H9 (cell line): ENCODE measurements around the gene PPP1R7. TPM values are rescaled to one million over a fixed set of nuclear protein-coding genes. Genes with fewer than 3 reads are reported as not detected.

ENCODE experiments used
- DNase-seq: peaks from one replicate; pipeline ENCODE4 v3.0.0-alpha.2; 2017
- H2AFZ ChIP-seq: one replicate; pipeline ENCODE4 v1.6.1; 2013; ENCODE audit warnings: mild to moderate bottlenecking, low read length, control low read depth, moderate library complexity
- H2AK5ac ChIP-seq: 2 replicates; pipeline ENCODE4 v1.6.1; 2013; ENCODE audit warnings: low read length, control low read depth, mixed read lengths; ENCODE audit not compliant: insufficient read length
- H2BK120ac ChIP-seq: one replicate; pipeline ENCODE4 v1.6.1; 2013; ENCODE audit warnings: low read depth, mild to moderate bottlenecking, low read length, control low read depth, inconsistent platforms; ENCODE audit not compliant: poor library complexity, severe bottlenecking
- H2BK12ac ChIP-seq: 2 replicates; pipeline ENCODE4 v1.6.1; 2013; ENCODE audit warnings: low read length, control low read depth, mixed read lengths, low read depth; ENCODE audit not compliant: insufficient read length
- H2BK15ac ChIP-seq: 2 replicates; pipeline ENCODE4 v1.6.1; 2013; ENCODE audit warnings: low read depth, low read length, control low read depth
- H2BK20ac ChIP-seq: one replicate; pipeline ENCODE4 v1.6.1; 2013; ENCODE audit warnings: low read depth, mild to moderate bottlenecking, low read length, control low read depth, inconsistent platforms; ENCODE audit not compliant: poor library complexity, severe bottlenecking
- H2BK5ac ChIP-seq: 2 replicates; pipeline ENCODE4 v1.6.1; 2013; ENCODE audit warnings: low read length, control low read depth, mixed read lengths; ENCODE audit not compliant: insufficient read length
- H3K14ac ChIP-seq: 2 replicates; pipeline ENCODE4 v1.6.1; 2013; ENCODE audit warnings: low read length, control low read depth; ENCODE audit not compliant: insufficient read depth
- H3K18ac ChIP-seq: 2 replicates; pipeline ENCODE4 v1.6.1; 2013; ENCODE audit warnings: low read depth, mild to moderate bottlenecking, mixed read lengths, low read length, control low read depth; ENCODE audit not compliant: insufficient read length
- H3K23ac ChIP-seq: 2 replicates; pipeline ENCODE4 v1.6.1; 2013; ENCODE audit warnings: low read length, control low read depth, mixed read lengths, low read depth; ENCODE audit not compliant: insufficient read length
- H3K23me2 ChIP-seq: 2 replicates; pipeline ENCODE4 v1.6.1; 2013; ENCODE audit warnings: low read depth, mild to moderate bottlenecking, mixed read lengths, low read length, control low read depth; ENCODE audit not compliant: insufficient read length, poor library complexity, severe bottlenecking
- H3K27ac ChIP-seq: 2 replicates; pipeline ENCODE4 v1.5.1; 2013; ENCODE audit warnings: low read length, control low read depth, mixed read lengths, low read depth; ENCODE audit not compliant: insufficient read length
- H3K27me3 ChIP-seq: 2 replicates; pipeline ENCODE4 v1.6.1; 2013; ENCODE audit warnings: low read length, control low read depth, inconsistent platforms; ENCODE audit not compliant: insufficient read depth
- H3K4ac ChIP-seq: 2 replicates; pipeline ENCODE4 v1.6.1; 2013; ENCODE audit warnings: low read depth, mild to moderate bottlenecking, control low read depth, inconsistent platforms, low read length, moderate library complexity
- H3K4me1 ChIP-seq: 2 replicates; pipeline ENCODE4 v1.6.1; 2013; ENCODE audit warnings: low read length, control low read depth, inconsistent platforms; ENCODE audit not compliant: insufficient read depth
- H3K4me2 ChIP-seq: 2 replicates; pipeline ENCODE4 v1.6.1; 2013; ENCODE audit warnings: low read length, control low read depth, mixed read lengths; ENCODE audit not compliant: insufficient read length, insufficient read depth
- H3K56ac ChIP-seq: 2 replicates; pipeline ENCODE4 v1.6.1; 2013; ENCODE audit warnings: low read depth, mild to moderate bottlenecking, mixed read lengths, low read length, control low read depth; ENCODE audit not compliant: insufficient read length
- H3K79me1 ChIP-seq: 2 replicates; pipeline ENCODE4 v1.6.1; 2013; ENCODE audit warnings: low read depth, mild to moderate bottlenecking, moderate library complexity, low read length, control low read depth, inconsistent platforms; ENCODE audit not compliant: insufficient read depth, poor library complexity, severe bottlenecking
- H3K79me2 ChIP-seq: 2 replicates; pipeline ENCODE4 v1.6.1; 2013; ENCODE audit warnings: low read length, control low read depth, inconsistent platforms; ENCODE audit not compliant: insufficient read depth
- H3K9ac ChIP-seq: 2 replicates; pipeline ENCODE4 v1.6.1; 2013; ENCODE audit warnings: low read length, control low read depth, mixed read lengths; ENCODE audit not compliant: insufficient read length; ENCODE audit errors: extremely low read depth
- H3K9me3 ChIP-seq: one replicate; pipeline ENCODE4 v1.6.1; 2013; ENCODE audit warnings: low read depth, low read length, inconsistent platforms; ENCODE audit not compliant: control insufficient read depth
- H3T11ph ChIP-seq: one replicate; pipeline ENCODE4 v1.6.1; 2013; ENCODE audit warnings: mild to moderate bottlenecking, low read length, control low read depth, inconsistent platforms
- H4K20me1 ChIP-seq: one replicate; pipeline ENCODE4 v1.6.1; 2013; ENCODE audit not compliant: control insufficient read depth, insufficient read length, insufficient read depth
- H4K5ac ChIP-seq: 2 replicates; pipeline ENCODE4 v1.6.1; 2013; ENCODE audit warnings: low read depth, mild to moderate bottlenecking, mixed read lengths, low read length, control low read depth; ENCODE audit not compliant: insufficient read length
- H4K8ac ChIP-seq: replicated peaks from 2 replicates; pipeline ENCODE4 v1.6.1; 2013; ENCODE audit warnings: low read length, control low read depth, mixed read lengths, low read depth; ENCODE audit not compliant: insufficient read length
- H4K91ac ChIP-seq: 2 replicates; pipeline ENCODE4 v1.6.1; 2013; ENCODE audit warnings: low read depth, mild to moderate bottlenecking, moderate library complexity, mixed read lengths, low read length, control low read depth; ENCODE audit not compliant: insufficient read length
- H3K27ac Mint-ChIP-seq, 3 experiments: 2 replicates in 2 of 3; 3 replicates in 1 of 3; pipeline ENCODE4 v1.8.0; 2020 to 2021; ENCODE audit warnings: mixed read lengths in 3 of 3, mild to moderate bottlenecking in 1 of 3, moderate library complexity in 1 of 3
- H3K27me3 Mint-ChIP-seq: 2 replicates; pipeline ENCODE4 v1.8.0; 2021; ENCODE audit warnings: low read depth, mild to moderate bottlenecking, moderate library complexity, mixed read lengths
- H3K36me3 Mint-ChIP-seq, 3 experiments: 2 replicates in 2 of 3; 3 replicates in 1 of 3; pipeline ENCODE4 v1.8.0; 2020 to 2021; ENCODE audit warnings: low read depth in 3 of 3, mixed read lengths in 3 of 3; ENCODE audit not compliant: insufficient read depth in 1 of 3
- H3K4me1 Mint-ChIP-seq, 2 experiments: 2 replicates each; pipeline ENCODE4 v1.8.0; 2020; ENCODE audit warnings: mixed read lengths in 2 of 2
- H3K4me3 Mint-ChIP-seq, 2 experiments: 2 replicates in 1 of 2; 3 replicates in 1 of 2; pipeline ENCODE4 v1.8.0; 2020 to 2021; ENCODE audit warnings: mild to moderate bottlenecking in 2 of 2, mixed read lengths in 2 of 2, moderate library complexity in 1 of 2
- H3K9me3 Mint-ChIP-seq, 2 experiments: 2 replicates in 1 of 2; 3 replicates in 1 of 2; pipeline ENCODE4 v1.8.0; 2020; ENCODE audit warnings: mild to moderate bottlenecking in 2 of 2, mixed read lengths in 2 of 2, moderate library complexity in 1 of 2
- WGBS: extraction: QIAGEN DNeasy Blood & Tissue Kit; methylation state at CpG from one replicate; pipeline ENCODE4 v1.1.7; 2013; ENCODE audit warnings: missing lambda C conversion rate, low lambda C conversion rate, mixed read lengths; ENCODE audit not compliant: insufficient read length; ENCODE audit errors: extremely low coverage; 5-methylcytosine and 5-hydroxymethylcytosine counted together
- total RNA-seq: library from RNA; stranded (reverse); gene quantifications from 2 replicates; pipeline ENCODE4 v1.2.1, GENCODE V29; 2021
- TF ChIP-seq, protein P1 (sequence below): fragments of 200-600 bp; sonication (generic); conservative IDR thresholded peaks from 3 replicates; pipeline ENCODE4 v1.8.0; 2021; ENCODE audit warnings: antibody characterized with exemption, mild to moderate bottlenecking

The PPP1R7 gene
- total RNA-seq, 1 experiment from 2014 or later = 60.2 TPM

DNA sequence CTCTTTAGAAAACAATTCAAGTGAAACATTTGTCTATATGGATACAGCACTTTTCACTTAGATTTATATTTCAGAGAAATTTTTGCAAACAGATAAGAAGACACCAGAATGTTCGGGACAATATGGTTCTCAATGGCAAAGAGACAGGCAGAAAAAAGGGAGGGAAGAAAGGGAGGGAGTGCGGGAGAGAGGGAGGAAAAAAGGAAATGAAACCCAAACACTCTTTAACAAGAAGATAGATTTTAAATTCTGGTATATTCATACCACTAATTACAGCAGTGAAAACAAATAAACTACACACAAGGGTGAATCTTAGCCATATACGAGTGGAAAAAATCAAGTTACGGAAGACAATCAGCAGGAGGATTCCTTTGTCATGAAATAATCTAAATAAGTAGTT lies 4.0 kb upstream of the PPP1R7 start:
- H2BK20ac ChIP-seq = no peak overlapping the region
- H4K20me1 ChIP-seq = no peaks in the 10 kb centered on the region
- H3K4me1 Mint-ChIP-seq = peaks cover 16 to 19% of the 10 kb centered on the region in 2 experiments
- peaks cover 6% of the 10 kb centered on the region; the same call in 1 of the 2 replicates for H3K4me1 ChIP-seq
- no peak overlapping the region for H3T11ph ChIP-seq
- H3K4me3 Mint-ChIP-seq = no peak overlapping the region; a peak in 1 of 5 replicates
- no peak overlapping the region for H3K9ac ChIP-seq
- no peaks in the 10 kb centered on the region for H3K27me3 ChIP-seq
- H2BK15ac ChIP-seq = no peak overlapping the region
- peaks cover 3% of the 10 kb centered on the region for H3K27me3 Mint-ChIP-seq
- no peaks in the 10 kb centered on the region for H3K79me1 ChIP-seq
- H4K8ac ChIP-seq = no peak overlapping the region
- peaks cover 10% of the 10 kb centered on the region for H3K23me2 ChIP-seq
- no peak for DNase-seq
- H3K27ac Mint-ChIP-seq = no peak overlapping the region
- no peak overlapping the region for H3K56ac ChIP-seq
- H3K79me2 ChIP-seq = no peaks in the 10 kb centered on the region
- no peak overlapping the region for H2BK12ac ChIP-seq
- no peak overlapping the region for H4K5ac ChIP-seq
- H2BK120ac ChIP-seq = no peak overlapping the region
- H3K27ac ChIP-seq = no peak overlapping the region
- no peak overlapping the region for H2AK5ac ChIP-seq
- H2AFZ ChIP-seq = no peak overlapping the region
- no peak overlapping the region for H3K14ac ChIP-seq
- no peak overlapping the region for H3K23ac ChIP-seq
- H4K91ac ChIP-seq = no peak overlapping the region
- H3K18ac ChIP-seq = no peak overlapping the region
- TF ChIP-seq, protein P1, sequence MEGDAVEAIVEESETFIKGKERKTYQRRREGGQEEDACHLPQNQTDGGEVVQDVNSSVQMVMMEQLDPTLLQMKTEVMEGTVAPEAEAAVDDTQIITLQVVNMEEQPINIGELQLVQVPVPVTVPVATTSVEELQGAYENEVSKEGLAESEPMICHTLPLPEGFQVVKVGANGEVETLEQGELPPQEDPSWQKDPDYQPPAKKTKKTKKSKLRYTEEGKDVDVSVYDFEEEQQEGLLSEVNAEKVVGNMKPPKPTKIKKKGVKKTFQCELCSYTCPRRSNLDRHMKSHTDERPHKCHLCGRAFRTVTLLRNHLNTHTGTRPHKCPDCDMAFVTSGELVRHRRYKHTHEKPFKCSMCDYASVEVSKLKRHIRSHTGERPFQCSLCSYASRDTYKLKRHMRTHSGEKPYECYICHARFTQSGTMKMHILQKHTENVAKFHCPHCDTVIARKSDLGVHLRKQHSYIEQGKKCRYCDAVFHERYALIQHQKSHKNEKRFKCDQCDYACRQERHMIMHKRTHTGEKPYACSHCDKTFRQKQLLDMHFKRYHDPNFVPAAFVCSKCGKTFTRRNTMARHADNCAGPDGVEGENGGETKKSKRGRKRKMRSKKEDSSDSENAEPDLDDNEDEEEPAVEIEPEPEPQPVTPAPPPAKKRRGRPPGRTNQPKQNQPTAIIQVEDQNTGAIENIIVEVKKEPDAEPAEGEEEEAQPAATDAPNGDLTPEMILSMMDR = no peak
- no peaks in the 10 kb centered on the region; a peak in 1 of 5 replicates for H3K9me3 Mint-ChIP-seq
- peaks cover 0 to 21% (median 18%) of the 10 kb centered on the region in 3 experiments; a peak in 5 of 7 replicates for H3K36me3 Mint-ChIP-seq
- no CpG with 5 or more reads among the region's 4 CpGs for WGBS
- no peak overlapping the region for H2BK5ac ChIP-seq
- no peak overlapping the region for H3K4me2 ChIP-seq
- no peaks in the 10 kb centered on the region for H3K9me3 ChIP-seq
- no peak overlapping the region for H3K4ac ChIP-seq
